A549 (cell line): ENCODE results near the gene APBA1. TPM values are rescaled to one million over a fixed set of nuclear protein-coding genes. Genes with fewer than 3 reads are reported as not detected.

Experiments
- ATAC-seq, 2 experiments: fragments of 200-7000 bp in 1 of 2; fragments of >200 bp in 1 of 2; cut with Nextera tagmentation in 1 of 2; cut with Tn5 transposase in 1 of 2; 3 replicates each; pipeline versions ENCODE4 v1.8.0 to v1.9.1; 2018 to 2020; ENCODE audit warnings: mild to moderate bottlenecking in 1 of 2, moderate library complexity in 1 of 2
- CTCF ChIA-PET: fragments of 300-600 bp; sonication (Branson Sonifier 250); formaldehyde crosslinking; extraction: SDS; loops from one replicate; lab custom pipeline; 2021; ENCODE audit warnings: antibody characterized with exemption, inconsistent platforms; lab: Yijun Ruan, JAX
- POLR2A ChIA-PET: fragments of 350-600 bp; formaldehyde crosslinking; extraction: SDS; loops from one replicate; lab custom pipeline; 2021; ENCODE audit warnings: antibody characterized with exemption, inconsistent platforms; lab: Yijun Ruan, JAX
- DNase-seq, 2 experiments: peaks; one replicate each; pipeline versions ENCODE4 v3.0.0 to v3.0.0-alpha.2; 2011 to 2016; ENCODE audit warnings: low read depth in 1 of 2, low spot score in 1 of 2
- FAIRE-seq: peaks from 2 replicates; lab custom pipeline; 2011; peaks lifted over from hg19 to GRCh38; lab: Jason Lieb, UNC
- H3K27ac ChIP-seq, 2 experiments: fragments of >200 bp; sonication (Bioruptor Twin); formaldehyde crosslinking; 3 replicates each; pipeline ENCODE4 v1.5.1; 2016 to 2017
- H3K4me1 ChIP-seq: fragments of >200 bp; sonication (Bioruptor Twin); formaldehyde crosslinking; 3 replicates; pipeline ENCODE4 v1.6.1; 2016
- H3K4me2 ChIP-seq: fragments of >200 bp; sonication (Bioruptor Twin); formaldehyde crosslinking; 3 replicates; pipeline ENCODE4 v1.6.1; 2016
- H3K4me3 ChIP-seq: fragments of >200 bp; sonication (Bioruptor Twin); formaldehyde crosslinking; 3 replicates; pipeline ENCODE4 v1.5.1; 2016
- H3K9me3 ChIP-seq: fragments of >200 bp; sonication (Bioruptor Twin); formaldehyde crosslinking; 3 replicates; pipeline ENCODE4 v1.6.1; 2016
- BHLHE40 ChIP-seq: IDR thresholded peaks from 2 replicates; pipeline ENCODE4 v1.6.1; 2012; ENCODE audit warnings: low read depth, low read length, inconsistent platforms
- CBX2 ChIP-seq: fragments of 200-600 bp; sonication (generic); IDR thresholded peaks from 2 replicates; pipeline ENCODE4 v1.6.1; 2016; ENCODE audit warnings: low read depth, mild to moderate bottlenecking, borderline replicate concordance
- CBX8 ChIP-seq: fragments of 200-600 bp; sonication (generic); IDR thresholded peaks from 2 replicates; pipeline ENCODE4 v1.6.1; 2016
- CEBPB ChIP-seq, 2 experiments: fragments of >200 bp in 1 of 2; sonication (Bioruptor Twin) in 1 of 2; formaldehyde crosslinking in 1 of 2; IDR thresholded peaks; 2 replicates each; pipeline ENCODE4 v1.6.1; 2012 to 2016
- CHD2 ChIP-seq: fragments of 150-350 bp; IDR thresholded peaks from 2 replicates; pipeline ENCODE4 v1.6.1; 2014; ENCODE audit warnings: low read length; ENCODE audit not compliant: partially characterized antibody
- CHD4 ChIP-seq: fragments of 200-600 bp; sonication (generic); IDR thresholded peaks from 2 replicates; pipeline ENCODE4 v1.6.1; 2016; ENCODE audit warnings: antibody characterized with exemption, mild to moderate bottlenecking, borderline replicate concordance
- EHMT2 ChIP-seq: fragments of 200-600 bp; sonication (generic); IDR thresholded peaks from 2 replicates; pipeline ENCODE4 v1.6.1; 2016; ENCODE audit warnings: antibody characterized with exemption, low read depth, mild to moderate bottlenecking, moderate library complexity
- EP300 ChIP-seq, 2 experiments: fragments of >200 bp; sonication (Bioruptor Twin); formaldehyde crosslinking; IDR thresholded peaks; 2 replicates in 1 of 2; 3 replicates in 1 of 2; pipeline ENCODE4 v1.6.1; 2016 to 2017
- FOSB ChIP-seq: fragments of 250-450 bp; sonication (Bioruptor Pico); IDR thresholded peaks from 2 replicates; pipeline ENCODE4 v1.5.0; 2020; ENCODE audit warnings: mild to moderate bottlenecking, moderate library complexity
- FOSL2 ChIP-seq, 2 experiments: fragments of 450-650 bp in 1 of 2; fragments of >200 bp in 1 of 2; sonication (Bioruptor Twin) in 1 of 2; formaldehyde crosslinking; IDR thresholded peaks; 2 replicates each; pipeline versions ENCODE4 v1.5.0 to v1.6.1; 2016 to 2020; ENCODE audit warnings: mild to moderate bottlenecking in 1 of 2, moderate library complexity in 1 of 2
- FOXS1 ChIP-seq: fragments of 250-450 bp; sonication (Bioruptor Pico); IDR thresholded peaks from 2 replicates; pipeline ENCODE4 v1.5.0; 2020; ENCODE audit warnings: mild to moderate bottlenecking, moderate library complexity
- GATA3 ChIP-seq: IDR thresholded peaks from 2 replicates; pipeline ENCODE4 v1.6.1; 2012; ENCODE audit warnings: borderline replicate concordance
- HOXB5 ChIP-seq: fragments of 250-450 bp; sonication (Bioruptor Pico); IDR thresholded peaks from 2 replicates; pipeline ENCODE4 v1.5.0; 2020; ENCODE audit warnings: mild to moderate bottlenecking, moderate library complexity
- JUN ChIP-seq, 2 experiments: fragments of >200 bp; sonication (Bioruptor Twin); formaldehyde crosslinking; IDR thresholded peaks; 2 replicates in 1 of 2; 3 replicates in 1 of 2; pipeline ENCODE4 v1.6.1; 2016 to 2017
- JUNB ChIP-seq: fragments of >200 bp; sonication (Bioruptor Twin); formaldehyde crosslinking; IDR thresholded peaks from 2 replicates; pipeline ENCODE4 v1.6.1; 2016
- KDM5A ChIP-seq: fragments of 200-600 bp; sonication (generic); IDR thresholded peaks from 2 replicates; pipeline ENCODE4 v1.6.1; 2016; ENCODE audit warnings: antibody characterized with exemption, mild to moderate bottlenecking
- MAFK ChIP-seq: fragments of 450-650 bp; IDR thresholded peaks from 2 replicates; pipeline ENCODE4 v1.6.1; 2014; ENCODE audit not compliant: partially characterized antibody
- MAZ ChIP-seq: fragments of 150-350 bp; IDR thresholded peaks from 2 replicates; pipeline ENCODE4 v1.6.1; 2014; ENCODE audit warnings: antibody characterized with exemption, low read depth, low read length, borderline replicate concordance
- MYC ChIP-seq: IDR thresholded peaks from 2 replicates; pipeline ENCODE4 v1.6.1; 2012; ENCODE audit warnings: mild to moderate bottlenecking, inconsistent platforms, low read length, improper control_type of control experiment, borderline replicate concordance
- RAD21 ChIP-seq, 2 experiments: fragments of >200 bp in 1 of 2; sonication (Bioruptor Twin) in 1 of 2; formaldehyde crosslinking in 1 of 2; IDR thresholded peaks in 1 of 2; conservative IDR thresholded peaks in 1 of 2; 2 replicates in 1 of 2; 3 replicates in 1 of 2; pipeline ENCODE4 v1.6.1; 2012 to 2018; ENCODE audit warnings: inconsistent platforms in 1 of 2
- RCOR1 ChIP-seq: fragments of 150-350 bp; IDR thresholded peaks from 2 replicates; pipeline ENCODE4 v1.6.1; 2014; ENCODE audit warnings: antibody characterized with exemption, low read length, low read depth
- RFX5 ChIP-seq: fragments of 450-650 bp; IDR thresholded peaks from 2 replicates; pipeline ENCODE4 v1.7.1; 2014; ENCODE audit warnings: antibody characterized with exemption, mild to moderate bottlenecking, moderate library complexity
- RNF2 ChIP-seq: fragments of 200-600 bp; sonication (generic); IDR thresholded peaks from 2 replicates; pipeline ENCODE4 v1.6.1; 2016; ENCODE audit warnings: low read depth, mild to moderate bottlenecking, antibody characterized with exemption, moderate library complexity, borderline replicate concordance
- SMC3 ChIP-seq: fragments of >200 bp; sonication (Bioruptor Twin); formaldehyde crosslinking; IDR thresholded peaks from 3 replicates; pipeline ENCODE4 v1.6.1; 2018; ENCODE audit warnings: inconsistent platforms
- ZC3H11A ChIP-seq: fragments of 450-650 bp; IDR thresholded peaks from 2 replicates; pipeline ENCODE4 v1.6.1; 2014; ENCODE audit warnings: antibody characterized with exemption, mild to moderate bottlenecking
- ZFP36 ChIP-seq: fragments of 450-650 bp; IDR thresholded peaks from 2 replicates; pipeline ENCODE4 v1.6.1; 2014; ENCODE audit warnings: borderline replicate concordance; ENCODE audit not compliant: partially characterized antibody
- WGBS: methylation state at CpG from one replicate; pipeline ENCODE4 v1.1.6; 2017; ENCODE audit errors: missing lambda C conversion rate; 5-methylcytosine and 5-hydroxymethylcytosine counted together
- polyA plus RNA-seq, 4 experiments: library from polyadenylated mRNA; depleted of rRNA in 3 of 4; stranded (reverse); fragments of >200 nt; fragmentation: RNase III in 1 of 4; extraction: RNeasy Plus Mini Kit Qiagen cat#74134 plus additional on column Dnase treatment in 1 of 4; gene quantifications; 2 replicates in 3 of 4; 3 replicates in 1 of 4; pipeline ENCODE4 v1.2.3, GENCODE V29; 2011 to 2017
- TF ChIP-seq, protein P1 (sequence below): IDR thresholded peaks from 2 replicates; pipeline ENCODE4 v1.6.1; 2012
- TF ChIP-seq, protein P2 (sequence below): IDR thresholded peaks from 2 replicates; pipeline ENCODE4 v1.6.1; 2012; ENCODE audit warnings: low read depth, borderline replicate concordance
- TF ChIP-seq, protein P3 (sequence below): fragments of 150-350 bp; IDR thresholded peaks from 2 replicates; pipeline ENCODE4 v1.6.1; 2014; ENCODE audit warnings: low read depth, mild to moderate bottlenecking, low read length
- TF ChIP-seq, protein P4 (sequence below): fragments of 250-450 bp; sonication (Bioruptor Pico); IDR thresholded peaks from 2 replicates; pipeline ENCODE4 v1.5.0; 2020; ENCODE audit warnings: low read depth, mild to moderate bottlenecking, moderate library complexity
- TF ChIP-seq, protein P5 (sequence below): fragments of >200 bp; sonication (Bioruptor Twin); formaldehyde crosslinking; IDR thresholded peaks from 2 replicates; pipeline ENCODE4 v1.6.1; 2016
- TF ChIP-seq, protein P6 (sequence below): fragments of >200 bp; sonication (Bioruptor Twin); formaldehyde crosslinking; IDR thresholded peaks from 3 replicates; pipeline ENCODE4 v1.5.1; 2016

Gene APBA1
- polyA plus RNA-seq, 2 of the 4 experiments (the other 2 are of a cell fraction): 0.22 to 1.6 TPM

DNA sequence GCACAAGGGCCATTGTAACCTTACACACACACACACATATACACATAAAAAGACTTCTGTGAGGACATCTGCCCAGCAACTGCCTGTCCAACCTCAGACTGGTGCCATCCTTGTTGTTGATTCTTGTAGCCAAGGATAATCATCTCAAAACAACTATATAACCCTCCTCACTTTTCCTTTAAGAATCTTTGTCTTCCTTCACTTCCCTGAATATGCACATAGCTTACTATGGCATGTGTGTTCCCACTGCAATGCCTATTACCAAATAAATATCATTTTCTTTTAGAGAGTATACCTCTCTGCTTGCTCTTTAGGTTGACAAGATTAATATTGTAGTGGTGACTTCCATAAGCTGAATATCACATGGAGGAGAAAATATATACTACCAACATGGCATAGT, 55.2 kb downstream of the APBA1 start:
- ATAC-seq: no peak
- no peak for DNase-seq
- no peak for FAIRE-seq
- no peak overlapping the region for H3K4me3 ChIP-seq
- CTCF ChIA-PET: no interaction called here
- H3K4me1 ChIP-seq: no peaks in the 10 kb centered on the region
- no peak for TF ChIP-seq MYC
- TF ChIP-seq CEBPB (IDR thresholded peaks at IDR 0.05): no peak
- TF ChIP-seq, protein P1, sequence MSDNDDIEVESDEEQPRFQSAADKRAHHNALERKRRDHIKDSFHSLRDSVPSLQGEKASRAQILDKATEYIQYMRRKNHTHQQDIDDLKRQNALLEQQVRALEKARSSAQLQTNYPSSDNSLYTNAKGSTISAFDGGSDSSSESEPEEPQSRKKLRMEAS: no peak
- TF ChIP-seq CBX2: no peak
- TF ChIP-seq RCOR1: no peak
- TF ChIP-seq, protein P2, sequence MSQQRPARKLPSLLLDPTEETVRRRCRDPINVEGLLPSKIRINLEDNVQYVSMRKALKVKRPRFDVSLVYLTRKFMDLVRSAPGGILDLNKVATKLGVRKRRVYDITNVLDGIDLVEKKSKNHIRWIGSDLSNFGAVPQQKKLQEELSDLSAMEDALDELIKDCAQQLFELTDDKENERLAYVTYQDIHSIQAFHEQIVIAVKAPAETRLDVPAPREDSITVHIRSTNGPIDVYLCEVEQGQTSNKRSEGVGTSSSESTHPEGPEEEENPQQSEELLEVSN: no peak
- no peak for TF ChIP-seq RFX5
- TF ChIP-seq CHD2: no peak
- no peak for TF ChIP-seq JUNB
- TF ChIP-seq FOXS1 (CRISPR knock-in tag): no peak
- no peak for TF ChIP-seq BHLHE40
- no peak for TF ChIP-seq RNF2
- TF ChIP-seq HOXB5 (CRISPR knock-in tag): no peak
- no peak for TF ChIP-seq EP300 (IDR thresholded peaks at IDR 0.05)
- TF ChIP-seq KDM5A: no peak
- TF ChIP-seq SMC3: no peak
- TF ChIP-seq EHMT2: no peak
- TF ChIP-seq MAZ: no peak
- TF ChIP-seq FOSL2 (IDR thresholded peaks at IDR 0.05): no peak
- TF ChIP-seq FOSL2 (CRISPR knock-in tag; IDR thresholded peaks at IDR 0.05): no peak
- H3K9me3 ChIP-seq: no peaks in the 10 kb centered on the region
- H3K4me2 ChIP-seq: no peak overlapping the region
- POLR2A ChIA-PET: no interaction called here
- H3K27ac ChIP-seq: no peak overlapping the region

DNA sequence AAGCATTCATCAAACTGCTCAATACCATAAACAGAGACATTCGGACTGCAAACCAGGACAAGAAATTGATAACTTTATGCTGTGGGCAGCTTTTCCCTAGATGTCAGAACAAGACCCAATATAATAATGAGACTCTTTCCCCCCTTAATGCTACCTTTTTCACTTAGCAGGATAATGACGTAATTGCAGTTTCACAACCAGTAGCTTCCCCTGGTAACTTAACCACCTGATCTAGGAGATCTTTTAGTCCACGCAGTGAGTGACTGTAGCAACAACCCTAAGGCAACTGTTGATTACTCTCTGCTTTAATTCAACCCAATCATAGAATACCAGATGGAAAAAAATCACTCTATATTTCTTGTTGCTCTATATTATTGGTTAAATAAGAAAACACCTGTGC, 56.3 kb downstream of the APBA1 start:
- ChIA-PET POLR2A (no interaction called here), CTCF (no interaction called here)
- TF ChIP-seq, protein P3, sequence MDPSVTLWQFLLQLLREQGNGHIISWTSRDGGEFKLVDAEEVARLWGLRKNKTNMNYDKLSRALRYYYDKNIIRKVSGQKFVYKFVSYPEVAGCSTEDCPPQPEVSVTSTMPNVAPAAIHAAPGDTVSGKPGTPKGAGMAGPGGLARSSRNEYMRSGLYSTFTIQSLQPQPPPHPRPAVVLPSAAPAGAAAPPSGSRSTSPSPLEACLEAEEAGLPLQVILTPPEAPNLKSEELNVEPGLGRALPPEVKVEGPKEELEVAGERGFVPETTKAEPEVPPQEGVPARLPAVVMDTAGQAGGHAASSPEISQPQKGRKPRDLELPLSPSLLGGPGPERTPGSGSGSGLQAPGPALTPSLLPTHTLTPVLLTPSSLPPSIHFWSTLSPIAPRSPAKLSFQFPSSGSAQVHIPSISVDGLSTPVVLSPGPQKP: no peak
- TF ChIP-seq, protein P4, sequence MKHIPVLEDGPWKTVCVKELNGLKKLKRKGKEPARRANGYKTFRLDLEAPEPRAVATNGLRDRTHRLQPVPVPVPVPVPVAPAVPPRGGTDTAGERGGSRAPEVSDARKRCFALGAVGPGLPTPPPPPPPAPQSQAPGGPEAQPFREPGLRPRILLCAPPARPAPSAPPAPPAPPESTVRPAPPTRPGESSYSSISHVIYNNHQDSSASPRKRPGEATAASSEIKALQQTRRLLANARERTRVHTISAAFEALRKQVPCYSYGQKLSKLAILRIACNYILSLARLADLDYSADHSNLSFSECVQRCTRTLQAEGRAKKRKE (CRISPR knock-in tag): no peak
- TF ChIP-seq MAFK: no peak
- no peak for TF ChIP-seq GATA3
- no peak for TF ChIP-seq FOSB (CRISPR knock-in tag)
- TF ChIP-seq, protein P5, sequence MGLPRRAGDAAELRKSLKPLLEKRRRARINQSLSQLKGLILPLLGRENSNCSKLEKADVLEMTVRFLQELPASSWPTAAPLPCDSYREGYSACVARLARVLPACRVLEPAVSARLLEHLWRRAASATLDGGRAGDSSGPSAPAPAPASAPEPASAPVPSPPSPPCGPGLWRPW: no peak
- TF ChIP-seq EP300 (IDR thresholded peaks at IDR 0.05): no peak
- no peak for TF ChIP-seq CBX8
- no peak for TF ChIP-seq RAD21 (conservative IDR thresholded peaks at IDR 0.05 in 1 of 2, IDR thresholded peaks at IDR 0.05 in 1 of 2)
- TF ChIP-seq CHD4: no peak
- TF ChIP-seq ZC3H11A: no peak
- no peak for TF ChIP-seq JUN (IDR thresholded peaks at IDR 0.05)
- TF ChIP-seq, protein P2: no peak
- no peak for TF ChIP-seq BHLHE40
- TF ChIP-seq, protein P6, sequence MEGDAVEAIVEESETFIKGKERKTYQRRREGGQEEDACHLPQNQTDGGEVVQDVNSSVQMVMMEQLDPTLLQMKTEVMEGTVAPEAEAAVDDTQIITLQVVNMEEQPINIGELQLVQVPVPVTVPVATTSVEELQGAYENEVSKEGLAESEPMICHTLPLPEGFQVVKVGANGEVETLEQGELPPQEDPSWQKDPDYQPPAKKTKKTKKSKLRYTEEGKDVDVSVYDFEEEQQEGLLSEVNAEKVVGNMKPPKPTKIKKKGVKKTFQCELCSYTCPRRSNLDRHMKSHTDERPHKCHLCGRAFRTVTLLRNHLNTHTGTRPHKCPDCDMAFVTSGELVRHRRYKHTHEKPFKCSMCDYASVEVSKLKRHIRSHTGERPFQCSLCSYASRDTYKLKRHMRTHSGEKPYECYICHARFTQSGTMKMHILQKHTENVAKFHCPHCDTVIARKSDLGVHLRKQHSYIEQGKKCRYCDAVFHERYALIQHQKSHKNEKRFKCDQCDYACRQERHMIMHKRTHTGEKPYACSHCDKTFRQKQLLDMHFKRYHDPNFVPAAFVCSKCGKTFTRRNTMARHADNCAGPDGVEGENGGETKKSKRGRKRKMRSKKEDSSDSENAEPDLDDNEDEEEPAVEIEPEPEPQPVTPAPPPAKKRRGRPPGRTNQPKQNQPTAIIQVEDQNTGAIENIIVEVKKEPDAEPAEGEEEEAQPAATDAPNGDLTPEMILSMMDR: no peak
- TF ChIP-seq ZFP36: no peak
- TF ChIP-seq HOXB5 (CRISPR knock-in tag): no peak
- DNase-seq (no peak), FAIRE-seq (no peak), ATAC-seq (no peak)
- Histone ChIP-seq H3K27ac (no peak overlapping the region), H3K4me2 (no peak overlapping the region), H3K9me3 (no peaks in the 10 kb centered on the region), H3K4me3 (no peak overlapping the region), H3K4me1 (no peaks in the 10 kb centered on the region)
- 44% methylated on average over 3 of the region's 3 CpGs for WGBS
